HEK293 (cell line): ENCODE results near the gene UNC13A.

ENCODE experiments used
- BCL6B ChIP-seq: fragments of 450-650 bp; formaldehyde crosslinking; IDR thresholded peaks from 2 replicates; pipeline ENCODE4 v1.5.1; 2017; ENCODE audit warnings: missing biosample characterization, missing genetic modification characterization
- CTCF ChIP-seq: fragments of 450-650 bp; formaldehyde crosslinking; IDR thresholded peaks from 2 replicates; pipeline ENCODE4 v1.5.1; 2016; ENCODE audit warnings: missing biosample characterization, missing genetic modification characterization
- FEZF1 ChIP-seq: fragments of 450-650 bp; formaldehyde crosslinking; IDR thresholded peaks from 2 replicates; pipeline ENCODE4 v1.5.1; 2016; ENCODE audit warnings: missing biosample characterization, missing genetic modification characterization
- HOXC10 ChIP-seq: sonication (generic); formaldehyde crosslinking; IDR thresholded peaks from 2 replicates; pipeline ENCODE4 v1.8.1; 2023; ENCODE audit warnings: mild to moderate bottlenecking, missing genetic modification reagents
- ZBTB10 ChIP-seq: fragments of 450-650 bp; formaldehyde crosslinking; IDR thresholded peaks from 2 replicates; pipeline ENCODE4 v1.5.1; 2016; ENCODE audit warnings: missing biosample characterization, missing genetic modification characterization
- ZBTB48 ChIP-seq: fragments of 450-650 bp; formaldehyde crosslinking; IDR thresholded peaks from 2 replicates; pipeline ENCODE4 v1.5.1; 2016; ENCODE audit warnings: missing biosample characterization, missing genetic modification characterization
- ZNF132 ChIP-seq: fragments of 450-650 bp; formaldehyde crosslinking; IDR thresholded peaks from 2 replicates; pipeline ENCODE4 v1.5.1; 2017; ENCODE audit warnings: missing biosample characterization, missing genetic modification characterization, borderline replicate concordance
- ZNF140 ChIP-seq: fragments of 450-650 bp; formaldehyde crosslinking; IDR thresholded peaks from 2 replicates; pipeline ENCODE4 v1.5.1; 2016; ENCODE audit warnings: missing biosample characterization, missing genetic modification characterization
- ZNF211 ChIP-seq: fragments of 450-650 bp; formaldehyde crosslinking; IDR thresholded peaks from 2 replicates; pipeline ENCODE4 v1.5.1; 2016; ENCODE audit warnings: low read depth, missing biosample characterization, missing genetic modification characterization
- ZNF214 ChIP-seq: fragments of 450-650 bp; formaldehyde crosslinking; IDR thresholded peaks from 2 replicates; pipeline ENCODE4 v1.5.1; 2017; ENCODE audit warnings: missing biosample characterization, mild to moderate bottlenecking, missing genetic modification characterization, borderline replicate concordance
- ZNF23 ChIP-seq: fragments of 450-650 bp; formaldehyde crosslinking; IDR thresholded peaks from 2 replicates; pipeline ENCODE4 v1.5.1; 2016; ENCODE audit warnings: missing biosample characterization, missing genetic modification characterization, borderline replicate concordance
- ZNF239 ChIP-seq: fragments of 450-650 bp; formaldehyde crosslinking; IDR thresholded peaks from 2 replicates; pipeline ENCODE4 v1.5.1; 2016; ENCODE audit warnings: missing biosample characterization, missing genetic modification characterization
- ZNF544 ChIP-seq: fragments of 450-650 bp; formaldehyde crosslinking; IDR thresholded peaks from 2 replicates; pipeline ENCODE4 v1.5.0; 2017; ENCODE audit warnings: missing biosample characterization, missing genetic modification characterization
- ZXDB ChIP-seq: fragments of 450-650 bp; formaldehyde crosslinking; IDR thresholded peaks from 2 replicates; pipeline ENCODE4 v1.5.1; 2016; ENCODE audit warnings: missing biosample characterization, missing genetic modification characterization

- TF ChIP-seq CTCF (tag by site-specific recombination): no peak
- TF ChIP-seq ZNF132: no peak
- TF ChIP-seq HOXC10 (CRISPR knock-in tag): no peak
- TF ChIP-seq ZXDB (tag by site-specific recombination): no peak
- TF ChIP-seq ZNF211 (tag by site-specific recombination): no peak
- TF ChIP-seq ZNF239: no peak
- TF ChIP-seq ZNF214 (tag by site-specific recombination): no peak
- TF ChIP-seq ZNF544: no peak
- no peak for TF ChIP-seq ZNF23 (tag by site-specific recombination)
- no peak for TF ChIP-seq ZBTB10
- TF ChIP-seq ZBTB48 (tag by site-specific recombination): no peak
- TF ChIP-seq FEZF1 (tag by site-specific recombination): no peak
- TF ChIP-seq BCL6B (tag by site-specific recombination): no peak
- no peak for TF ChIP-seq ZNF140 (tag by site-specific recombination)
These were observed 31.7 kb upstream of the UNC13A start for GRCh38 chr19:17719730-17720400.
